OCI-LY1 (cell line): ENCODE data around the gene GMPR.

Source experiments
- H2AFZ ChIP-seq: fragments of 200-600 bp; sonication (generic), shearing (Covaris generic); 2 replicates; pipeline ENCODE4 v1.6.0; 2014; ENCODE audit warnings: antibody characterized with exemption, mild to moderate bottlenecking, low read length
- H3F3A ChIP-seq: fragments of 200-600 bp; sonication (generic), shearing (Covaris generic); 2 replicates; pipeline ENCODE4 v1.6.0; 2014; ENCODE audit warnings: mild to moderate bottlenecking, antibody characterized with exemption, low read length, moderate library complexity; ENCODE audit not compliant: insufficient read depth
- H3K27ac ChIP-seq: fragments of 200-600 bp; sonication (generic); 2 replicates; pipeline ENCODE4 v1.5.1; 2014; ENCODE audit warnings: low read length, mixed run types, mild to moderate bottlenecking, low read depth; ENCODE audit not compliant: poor library complexity, severe bottlenecking
- H3K27me3 ChIP-seq: fragments of 200-600 bp; sonication (generic); 2 replicates; pipeline ENCODE4 v1.6.0; 2014; ENCODE audit warnings: antibody characterized with exemption, mild to moderate bottlenecking, low read length, moderate library complexity; ENCODE audit not compliant: insufficient read depth
- H3K36me3 ChIP-seq: fragments of 200-600 bp; sonication (generic); 2 replicates; pipeline ENCODE4 v1.6.1; 2014; ENCODE audit warnings: mild to moderate bottlenecking, antibody characterized with exemption, low read length, moderate library complexity, mixed read lengths; ENCODE audit not compliant: insufficient read depth
- H3K4me1 ChIP-seq: fragments of 200-600 bp; sonication (generic); 2 replicates; pipeline ENCODE4 v1.5.1; 2014; ENCODE audit warnings: mild to moderate bottlenecking, low read length, moderate library complexity; ENCODE audit not compliant: insufficient read depth, severe bottlenecking
- H3K4me2 ChIP-seq: fragments of 200-600 bp; sonication (generic), shearing (Covaris generic); 2 replicates; pipeline ENCODE4 v1.6.1; 2014; ENCODE audit warnings: low read length
- H3K4me3 ChIP-seq: fragments of 200-600 bp; sonication (generic); 2 replicates; pipeline ENCODE4 v1.5.1; 2014; ENCODE audit warnings: low read length, low read depth, mild to moderate bottlenecking, mixed read lengths; ENCODE audit not compliant: poor library complexity, severe bottlenecking
- H3K79me2 ChIP-seq: fragments of 200-600 bp; shearing (Covaris generic); 2 replicates; pipeline ENCODE4 v1.6.1; 2016; ENCODE audit warnings: mixed run types, low read length, mixed read lengths; ENCODE audit not compliant: insufficient read depth
- H3K9ac ChIP-seq: fragments of 200-600 bp; sonication (generic), shearing (Covaris generic); 2 replicates; pipeline ENCODE4 v1.6.1; 2014; ENCODE audit warnings: mild to moderate bottlenecking, low read length, mixed read lengths
- H3K9me2 ChIP-seq: fragments of 200-600 bp; sonication (generic), shearing (Covaris generic); 2 replicates; pipeline ENCODE4 v1.6.1; 2014; ENCODE audit warnings: low read depth, mild to moderate bottlenecking, low read length, mixed read lengths
- H3K9me3 ChIP-seq: fragments of 200-600 bp; shearing (Covaris generic); 2 replicates; pipeline ENCODE4 v1.6.1; 2014; ENCODE audit warnings: low read length, mixed read lengths
- H4K20me1 ChIP-seq: fragments of 200-600 bp; sonication (generic), shearing (Covaris generic); 2 replicates; pipeline ENCODE4 v1.6.0; 2016; ENCODE audit warnings: mild to moderate bottlenecking, low read length; ENCODE audit not compliant: insufficient read depth
- EZH2 ChIP-seq: fragments of 200-600 bp; sonication (generic), shearing (Covaris generic); IDR thresholded peaks from 2 replicates; pipeline ENCODE4 v1.8.0; 2017; ENCODE audit warnings: borderline replicate concordance, mixed run types, mild to moderate bottlenecking, antibody characterized with exemption, low read length, moderate library complexity, mixed read lengths
- TF ChIP-seq, protein P1 (sequence below): fragments of 200-600 bp; sonication (generic), shearing (Covaris generic); IDR thresholded peaks from 2 replicates; pipeline ENCODE4 v1.5.1; 2017; ENCODE audit warnings: mild to moderate bottlenecking, antibody characterized with exemption, low read length, moderate library complexity, mixed read lengths

GMPR gene

DNA sequence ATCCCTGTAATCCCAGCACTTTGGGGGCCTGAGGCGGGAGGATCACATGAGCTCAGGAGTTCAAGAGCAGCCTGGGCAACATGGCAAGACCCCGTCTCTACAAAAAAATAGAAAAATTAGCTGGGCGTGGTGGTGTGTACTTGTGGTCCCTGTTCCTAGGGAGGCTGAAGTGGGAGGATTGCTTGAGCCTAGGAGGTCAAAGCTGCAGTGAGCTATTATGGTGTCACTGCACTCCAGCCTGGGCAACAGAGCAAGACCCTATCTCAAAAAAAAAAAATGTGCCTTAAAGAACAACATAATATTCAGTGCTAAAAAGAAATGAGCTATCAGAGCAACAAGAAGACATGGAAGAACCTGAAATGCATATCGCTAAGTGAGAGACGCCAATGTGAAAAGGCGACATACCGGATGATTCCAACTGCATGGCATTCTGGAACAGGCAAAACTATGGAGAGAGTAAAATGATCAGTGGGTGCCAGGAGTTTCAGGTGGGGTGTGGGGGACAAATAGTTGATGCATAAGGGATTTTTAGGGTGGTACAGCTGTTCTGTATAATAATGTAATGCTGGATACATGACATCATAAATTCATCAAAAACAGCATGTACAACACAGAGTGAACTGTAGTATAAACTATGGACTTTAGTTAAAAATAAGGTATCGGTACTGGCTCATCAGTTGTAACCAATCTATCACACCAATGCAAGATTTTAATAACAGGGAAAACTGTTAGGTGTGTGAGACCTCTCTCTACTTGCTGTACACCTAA is 80.8 kb downstream of the GMPR start:
- Histone ChIP-seq H3K4me1 (peaks cover 20% of the 10 kb centered on the region), H3K27ac (no peak overlapping the region), H4K20me1 (no peaks in the 10 kb centered on the region), H3K36me3 (no peaks in the 10 kb centered on the region), H2AFZ (no peak overlapping the region), H3K9ac (no peak overlapping the region), H3K79me2 (no peaks in the 10 kb centered on the region), H3K27me3 (no peaks in the 10 kb centered on the region), H3K4me2 (no peak overlapping the region; the same call in 1 of the 2 replicates), H3K9me2 (no peaks in the 10 kb centered on the region), H3K4me3 (no peak overlapping the region), H3K9me3 (no peaks in the 10 kb centered on the region), H3F3A (no peaks in the 10 kb centered on the region)
- TF ChIP-seq, protein P1, sequence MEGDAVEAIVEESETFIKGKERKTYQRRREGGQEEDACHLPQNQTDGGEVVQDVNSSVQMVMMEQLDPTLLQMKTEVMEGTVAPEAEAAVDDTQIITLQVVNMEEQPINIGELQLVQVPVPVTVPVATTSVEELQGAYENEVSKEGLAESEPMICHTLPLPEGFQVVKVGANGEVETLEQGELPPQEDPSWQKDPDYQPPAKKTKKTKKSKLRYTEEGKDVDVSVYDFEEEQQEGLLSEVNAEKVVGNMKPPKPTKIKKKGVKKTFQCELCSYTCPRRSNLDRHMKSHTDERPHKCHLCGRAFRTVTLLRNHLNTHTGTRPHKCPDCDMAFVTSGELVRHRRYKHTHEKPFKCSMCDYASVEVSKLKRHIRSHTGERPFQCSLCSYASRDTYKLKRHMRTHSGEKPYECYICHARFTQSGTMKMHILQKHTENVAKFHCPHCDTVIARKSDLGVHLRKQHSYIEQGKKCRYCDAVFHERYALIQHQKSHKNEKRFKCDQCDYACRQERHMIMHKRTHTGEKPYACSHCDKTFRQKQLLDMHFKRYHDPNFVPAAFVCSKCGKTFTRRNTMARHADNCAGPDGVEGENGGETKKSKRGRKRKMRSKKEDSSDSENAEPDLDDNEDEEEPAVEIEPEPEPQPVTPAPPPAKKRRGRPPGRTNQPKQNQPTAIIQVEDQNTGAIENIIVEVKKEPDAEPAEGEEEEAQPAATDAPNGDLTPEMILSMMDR, result no peak
- TF ChIP-seq EZH2, result no peak

DNA sequence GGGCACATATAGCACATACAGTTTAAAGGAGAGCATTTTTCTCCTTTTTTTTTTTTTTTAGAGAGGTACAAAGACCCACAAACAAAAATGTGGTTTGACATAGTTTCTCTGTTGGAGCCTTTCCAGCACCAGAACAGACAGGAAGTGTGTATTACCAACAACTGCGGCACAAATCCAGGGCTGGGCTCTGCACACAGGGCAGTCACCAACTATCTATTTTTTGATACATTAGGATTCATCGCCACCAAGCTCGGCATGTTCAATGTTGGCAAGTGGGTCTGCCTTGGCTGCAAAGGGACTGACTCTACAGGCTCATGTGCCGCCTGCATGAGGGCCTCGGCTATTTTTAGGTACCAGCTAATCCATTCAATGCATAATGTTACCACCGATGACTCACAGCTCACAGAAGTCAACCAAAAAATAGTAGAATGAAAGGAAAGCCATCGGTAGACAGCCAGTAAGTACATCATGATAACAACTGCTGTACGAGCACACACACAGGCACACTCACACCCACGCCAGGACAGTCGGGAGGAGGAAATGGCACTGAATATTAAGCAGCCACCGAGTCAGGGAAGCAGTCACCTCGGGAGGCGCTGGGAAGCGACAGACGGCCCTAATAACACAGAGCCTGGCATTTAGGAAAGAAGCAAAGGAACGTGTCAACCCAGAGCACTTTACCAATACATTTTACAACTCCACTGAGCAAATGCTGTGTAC is 81.6 kb downstream of the GMPR start:
- Histone ChIP-seq H3K9ac (no peak overlapping the region), H2AFZ (no peak overlapping the region), H4K20me1 (no peaks in the 10 kb centered on the region), H3K4me3 (no peak overlapping the region), H3K27me3 (no peaks in the 10 kb centered on the region), H3F3A (no peaks in the 10 kb centered on the region), H3K79me2 (no peaks in the 10 kb centered on the region), H3K4me1 (peaks cover 20% of the 10 kb centered on the region), H3K9me2 (no peaks in the 10 kb centered on the region), H3K9me3 (no peaks in the 10 kb centered on the region), H3K4me2 (peak overlapping the region; percentile 35; the same call in 1 of the 2 replicates), H3K27ac (no peak overlapping the region), H3K36me3 (no peaks in the 10 kb centered on the region)
- TF ChIP-seq, protein P1, result no peak
- no peak for TF ChIP-seq EZH2

DNA sequence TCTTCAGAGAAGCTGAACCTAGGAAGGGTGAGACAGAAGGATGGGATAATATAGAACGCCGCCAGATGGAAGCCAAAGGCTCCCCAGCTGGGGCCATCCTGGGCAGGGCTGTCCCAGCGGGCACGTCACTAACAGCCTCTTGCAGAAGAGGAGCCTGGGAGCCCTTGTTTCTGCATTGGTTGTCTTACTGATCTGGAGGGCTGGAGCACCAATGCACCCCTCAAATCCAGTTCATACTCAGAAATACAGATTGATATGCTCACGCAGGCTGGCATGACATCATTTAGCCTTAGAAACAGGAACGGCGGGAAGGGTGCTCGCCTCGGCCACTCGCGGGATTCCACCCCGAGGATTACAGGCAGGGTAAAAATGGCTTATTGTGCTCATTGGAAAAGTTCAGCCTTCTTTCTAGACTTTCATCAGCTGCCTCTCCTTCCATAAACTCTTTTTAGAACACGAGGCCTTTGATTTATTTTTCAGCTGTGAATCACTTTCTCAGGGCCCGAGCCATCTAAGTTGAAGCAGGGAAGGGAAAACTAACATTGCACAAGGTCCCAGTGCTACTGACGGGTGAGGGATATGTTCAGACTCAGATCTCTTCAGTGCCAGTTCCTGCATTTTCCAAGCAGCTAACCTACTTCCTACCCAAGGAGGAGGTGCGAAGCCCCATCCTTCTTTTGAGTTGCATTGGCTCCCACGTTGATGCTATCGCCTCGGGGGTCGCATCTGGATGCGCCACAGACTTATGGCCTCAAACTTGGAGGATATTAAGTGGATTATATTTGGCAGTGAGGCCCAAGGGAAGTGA is 82.3 kb downstream of the GMPR start:
- peaks cover 20% of the 10 kb centered on the region for H3K4me1 ChIP-seq
- H3K27ac ChIP-seq, result no peak overlapping the region
- no peak overlapping the region for H3K4me3 ChIP-seq

More for the DNA sequence above, 82.3 kb downstream of the GMPR start:
- TF ChIP-seq EZH2, result no peak
- TF ChIP-seq, protein P1, result no peak
- H3K27me3 ChIP-seq, result no peaks in the 10 kb centered on the region
- no peak overlapping the region for H3K9ac ChIP-seq
- no peaks in the 10 kb centered on the region for H3K36me3 ChIP-seq
- no peak overlapping the region for H2AFZ ChIP-seq
- no peaks in the 10 kb centered on the region for H3K79me2 ChIP-seq
- H3F3A ChIP-seq, result no peaks in the 10 kb centered on the region
- H3K9me3 ChIP-seq, result no peaks in the 10 kb centered on the region
- H3K9me2 ChIP-seq, result no peaks in the 10 kb centered on the region
- H4K20me1 ChIP-seq, result no peaks in the 10 kb centered on the region
- H3K4me2 ChIP-seq, result no peak overlapping the region
